H9 (cell line): ENCODE results near the gene ALOX5AP. TPM values are rescaled to one million over a fixed set of nuclear protein-coding genes. Genes with fewer than 3 reads are reported as not detected.

Experiments used
- DNase-seq: peaks from one replicate; pipeline ENCODE4 v3.0.0-alpha.2; 2017
- H2AFZ ChIP-seq: one replicate; pipeline ENCODE4 v1.6.1; 2013; ENCODE audit warnings: mild to moderate bottlenecking, low read length, control low read depth, moderate library complexity
- H2AK5ac ChIP-seq: 2 replicates; pipeline ENCODE4 v1.6.1; 2013; ENCODE audit warnings: low read length, control low read depth, mixed read lengths; ENCODE audit not compliant: insufficient read length
- H2BK120ac ChIP-seq: one replicate; pipeline ENCODE4 v1.6.1; 2013; ENCODE audit warnings: low read depth, mild to moderate bottlenecking, low read length, control low read depth, inconsistent platforms; ENCODE audit not compliant: poor library complexity, severe bottlenecking
- H2BK12ac ChIP-seq: 2 replicates; pipeline ENCODE4 v1.6.1; 2013; ENCODE audit warnings: low read length, control low read depth, mixed read lengths, low read depth; ENCODE audit not compliant: insufficient read length
- H2BK15ac ChIP-seq: 2 replicates; pipeline ENCODE4 v1.6.1; 2013; ENCODE audit warnings: low read depth, low read length, control low read depth
- H2BK20ac ChIP-seq: one replicate; pipeline ENCODE4 v1.6.1; 2013; ENCODE audit warnings: low read depth, mild to moderate bottlenecking, low read length, control low read depth, inconsistent platforms; ENCODE audit not compliant: poor library complexity, severe bottlenecking
- H2BK5ac ChIP-seq: 2 replicates; pipeline ENCODE4 v1.6.1; 2013; ENCODE audit warnings: low read length, control low read depth, mixed read lengths; ENCODE audit not compliant: insufficient read length
- H3K14ac ChIP-seq: 2 replicates; pipeline ENCODE4 v1.6.1; 2013; ENCODE audit warnings: low read length, control low read depth; ENCODE audit not compliant: insufficient read depth
- H3K18ac ChIP-seq: 2 replicates; pipeline ENCODE4 v1.6.1; 2013; ENCODE audit warnings: low read depth, mild to moderate bottlenecking, mixed read lengths, low read length, control low read depth; ENCODE audit not compliant: insufficient read length
- H3K23ac ChIP-seq: 2 replicates; pipeline ENCODE4 v1.6.1; 2013; ENCODE audit warnings: low read length, control low read depth, mixed read lengths, low read depth; ENCODE audit not compliant: insufficient read length
- H3K23me2 ChIP-seq: 2 replicates; pipeline ENCODE4 v1.6.1; 2013; ENCODE audit warnings: low read depth, mild to moderate bottlenecking, mixed read lengths, low read length, control low read depth; ENCODE audit not compliant: insufficient read length, poor library complexity, severe bottlenecking
- H3K27ac ChIP-seq: 2 replicates; pipeline ENCODE4 v1.5.1; 2013; ENCODE audit warnings: low read length, control low read depth, mixed read lengths, low read depth; ENCODE audit not compliant: insufficient read length
- H3K27me3 ChIP-seq: 2 replicates; pipeline ENCODE4 v1.6.1; 2013; ENCODE audit warnings: low read length, control low read depth, inconsistent platforms; ENCODE audit not compliant: insufficient read depth
- H3K4ac ChIP-seq: 2 replicates; pipeline ENCODE4 v1.6.1; 2013; ENCODE audit warnings: low read depth, mild to moderate bottlenecking, control low read depth, inconsistent platforms, low read length, moderate library complexity
- H3K4me1 ChIP-seq: 2 replicates; pipeline ENCODE4 v1.6.1; 2013; ENCODE audit warnings: low read length, control low read depth, inconsistent platforms; ENCODE audit not compliant: insufficient read depth
- H3K4me2 ChIP-seq: 2 replicates; pipeline ENCODE4 v1.6.1; 2013; ENCODE audit warnings: low read length, control low read depth, mixed read lengths; ENCODE audit not compliant: insufficient read length, insufficient read depth
- H3K56ac ChIP-seq: 2 replicates; pipeline ENCODE4 v1.6.1; 2013; ENCODE audit warnings: low read depth, mild to moderate bottlenecking, mixed read lengths, low read length, control low read depth; ENCODE audit not compliant: insufficient read length
- H3K79me1 ChIP-seq: 2 replicates; pipeline ENCODE4 v1.6.1; 2013; ENCODE audit warnings: low read depth, mild to moderate bottlenecking, moderate library complexity, low read length, control low read depth, inconsistent platforms; ENCODE audit not compliant: insufficient read depth, poor library complexity, severe bottlenecking
- H3K79me2 ChIP-seq: 2 replicates; pipeline ENCODE4 v1.6.1; 2013; ENCODE audit warnings: low read length, control low read depth, inconsistent platforms; ENCODE audit not compliant: insufficient read depth
- H3K9ac ChIP-seq: 2 replicates; pipeline ENCODE4 v1.6.1; 2013; ENCODE audit warnings: low read length, control low read depth, mixed read lengths; ENCODE audit not compliant: insufficient read length; ENCODE audit errors: extremely low read depth
- H3K9me3 ChIP-seq: one replicate; pipeline ENCODE4 v1.6.1; 2013; ENCODE audit warnings: low read depth, low read length, inconsistent platforms; ENCODE audit not compliant: control insufficient read depth
- H3T11ph ChIP-seq: one replicate; pipeline ENCODE4 v1.6.1; 2013; ENCODE audit warnings: mild to moderate bottlenecking, low read length, control low read depth, inconsistent platforms
- H4K20me1 ChIP-seq: one replicate; pipeline ENCODE4 v1.6.1; 2013; ENCODE audit not compliant: control insufficient read depth, insufficient read length, insufficient read depth
- H4K5ac ChIP-seq: 2 replicates; pipeline ENCODE4 v1.6.1; 2013; ENCODE audit warnings: low read depth, mild to moderate bottlenecking, mixed read lengths, low read length, control low read depth; ENCODE audit not compliant: insufficient read length
- H4K8ac ChIP-seq: replicated peaks from 2 replicates; pipeline ENCODE4 v1.6.1; 2013; ENCODE audit warnings: low read length, control low read depth, mixed read lengths, low read depth; ENCODE audit not compliant: insufficient read length
- H4K91ac ChIP-seq: 2 replicates; pipeline ENCODE4 v1.6.1; 2013; ENCODE audit warnings: low read depth, mild to moderate bottlenecking, moderate library complexity, mixed read lengths, low read length, control low read depth; ENCODE audit not compliant: insufficient read length
- H3K27ac Mint-ChIP-seq, 3 experiments: 2 replicates in 2 of 3; 3 replicates in 1 of 3; pipeline ENCODE4 v1.8.0; 2020 to 2021; ENCODE audit warnings: mixed read lengths in 3 of 3, mild to moderate bottlenecking in 1 of 3, moderate library complexity in 1 of 3
- H3K27me3 Mint-ChIP-seq: 2 replicates; pipeline ENCODE4 v1.8.0; 2021; ENCODE audit warnings: low read depth, mild to moderate bottlenecking, moderate library complexity, mixed read lengths
- H3K36me3 Mint-ChIP-seq, 3 experiments: 2 replicates in 2 of 3; 3 replicates in 1 of 3; pipeline ENCODE4 v1.8.0; 2020 to 2021; ENCODE audit warnings: low read depth in 3 of 3, mixed read lengths in 3 of 3; ENCODE audit not compliant: insufficient read depth in 1 of 3
- H3K4me1 Mint-ChIP-seq, 2 experiments: 2 replicates each; pipeline ENCODE4 v1.8.0; 2020; ENCODE audit warnings: mixed read lengths in 2 of 2
- H3K4me3 Mint-ChIP-seq, 2 experiments: 2 replicates in 1 of 2; 3 replicates in 1 of 2; pipeline ENCODE4 v1.8.0; 2020 to 2021; ENCODE audit warnings: mild to moderate bottlenecking in 2 of 2, mixed read lengths in 2 of 2, moderate library complexity in 1 of 2
- H3K9me3 Mint-ChIP-seq, 2 experiments: 2 replicates in 1 of 2; 3 replicates in 1 of 2; pipeline ENCODE4 v1.8.0; 2020; ENCODE audit warnings: mild to moderate bottlenecking in 2 of 2, mixed read lengths in 2 of 2, moderate library complexity in 1 of 2
- CTCF ChIP-seq: fragments of 200-600 bp; sonication (generic); conservative IDR thresholded peaks from 3 replicates; pipeline ENCODE4 v1.8.0; 2021; ENCODE audit warnings: antibody characterized with exemption, mild to moderate bottlenecking
- WGBS: extraction: QIAGEN DNeasy Blood & Tissue Kit; methylation state at CpG from one replicate; pipeline ENCODE4 v1.1.7; 2013; ENCODE audit warnings: missing lambda C conversion rate, low lambda C conversion rate, mixed read lengths; ENCODE audit not compliant: insufficient read length; ENCODE audit errors: extremely low coverage; 5-methylcytosine and 5-hydroxymethylcytosine counted together
- total RNA-seq: library from RNA; stranded (reverse); gene quantifications from 2 replicates; pipeline ENCODE4 v1.2.1, GENCODE V29; 2021

The ALOX5AP gene
- total RNA-seq, 1 experiment from 2014 or later = not detected

- Histone ChIP-seq H3K4me1 (no peaks in the 10 kb centered on the region), H3K79me1 (no peaks in the 10 kb centered on the region), H2BK5ac (no peak overlapping the region), H4K20me1 (no peaks in the 10 kb centered on the region), H2BK15ac (no peak overlapping the region), H2BK120ac (no peak overlapping the region), H3K14ac (no peak overlapping the region), H3K4me2 (no peak overlapping the region), H4K8ac (no peak overlapping the region), H3K18ac (no peak overlapping the region), H4K5ac (no peak overlapping the region), H3K23ac (no peak overlapping the region), H3K9ac (no peak overlapping the region), H3K23me2 (no peaks in the 10 kb centered on the region), H2BK20ac (no peak overlapping the region), H3K79me2 (no peaks in the 10 kb centered on the region), H2BK12ac (no peak overlapping the region), H3K9me3 (no peaks in the 10 kb centered on the region), H4K91ac (no peak overlapping the region), H3K27me3 (no peaks in the 10 kb centered on the region), H3K27ac (no peak overlapping the region), H2AFZ (no peak overlapping the region), H3T11ph (no peak overlapping the region), H3K4ac (no peak overlapping the region), H3K56ac (no peak overlapping the region), H2AK5ac (no peak overlapping the region)
- no CpG with 5 or more reads among the region's 3 CpGs for WGBS
- Mint-ChIP-seq H3K27me3 (no peaks in the 10 kb centered on the region), H3K4me1 (peaks cover 3 to 6% of the 10 kb centered on the region in 2 experiments; a peak in 2 of 4 replicates), H3K27ac (no peak overlapping the region), H3K9me3 (no peaks in the 10 kb centered on the region), H3K36me3 (no peaks in the 10 kb centered on the region), H3K4me3 (no peak overlapping the region)
- no peak for DNase-seq
- TF ChIP-seq CTCF = no peak
Observed at GRCh38 chr13:30708541-30708940, 26.8 kb upstream of the ALOX5AP start.
